ENCODE measurements around the gene SMIM12.

SMIM12 gene

GRCh38 chr1:34864759-34865158, 5.2 kb upstream of the SMIM12 start:
- TF ChIP-seq CTCF (IDR thresholded peaks at IDR 0.05; ENCODE audit: low read depth, low read length, missing control alignments) = no peak
- in situ Hi-C loops (cut with HindIII; ENCODE audit: low sequenced_read_pairs) = no loop called here
- no peak for DNase-seq (ENCODE audit: low read depth)
- H3K4me3 ChIP-seq (ENCODE audit: low read depth, low read length) = no peak overlapping the region

- in situ Hi-C loops (cut with HindIII; ENCODE audit: low sequenced_read_pairs) = no loop called here
- TF ChIP-seq CTCF (IDR thresholded peaks at IDR 0.05; ENCODE audit: low read depth, low read length, missing control alignments) = no peak
- no peak for DNase-seq (ENCODE audit: low read depth)
- no peak overlapping the region for H3K4me3 ChIP-seq (ENCODE audit: low read depth, low read length)
These were observed 4.0 kb upstream of the SMIM12 start for GRCh38 chr1:34863501-34863900.

GRCh38 chr1:34858901-34859445, 576 bp downstream of the SMIM12 start:
- in situ Hi-C loops (cut with HindIII; ENCODE audit: low sequenced_read_pairs) = no loop called here
- H3K4me3 ChIP-seq (ENCODE audit: low read depth, low read length) = peak overlapping the region; percentile 97
- TF ChIP-seq CTCF (IDR thresholded peaks at IDR 0.05; ENCODE audit: low read depth, low read length, missing control alignments) = no peak
- DNase-seq (ENCODE audit: low read depth) = no peak

GRCh38 chr1:34856697-34857096, 2.9 kb downstream of the SMIM12 start:
- no peak for DNase-seq (ENCODE audit: low read depth)
- no peak for TF ChIP-seq CTCF (IDR thresholded peaks at IDR 0.05; ENCODE audit: low read depth, low read length, missing control alignments)
- in situ Hi-C loops (cut with HindIII; ENCODE audit: low sequenced_read_pairs) = no loop called here
- no peak overlapping the region for H3K4me3 ChIP-seq (ENCODE audit: low read depth, low read length)

- in situ Hi-C loops (cut with HindIII; ENCODE audit: low sequenced_read_pairs) = no loop called here
- no peak overlapping the region for H3K4me3 ChIP-seq (ENCODE audit: low read depth, low read length)
- peak; percentile 97 for TF ChIP-seq CTCF (IDR thresholded peaks at IDR 0.05; ENCODE audit: low read depth, low read length, missing control alignments)
- peak; percentile 77 for DNase-seq (ENCODE audit: low read depth)
These were observed 6.8 kb downstream of the SMIM12 start for GRCh38 chr1:34852677-34853217.

GRCh38 chr1:34851431-34852105, 8.0 kb downstream of the SMIM12 start:
- TF ChIP-seq CTCF (IDR thresholded peaks at IDR 0.05; ENCODE audit: low read depth, low read length, missing control alignments) = no peak
- in situ Hi-C loops (cut with HindIII; ENCODE audit: low sequenced_read_pairs) = no loop called here
- no peak overlapping the region for H3K4me3 ChIP-seq (ENCODE audit: low read depth, low read length)
- no peak for DNase-seq (ENCODE audit: low read depth)
